Osteocyte (in vitro differentiated cells): Measurements from ENCODE around the gene KPNA4. TPM values are rescaled to one million over a fixed set of nuclear protein-coding genes. Genes with fewer than 3 reads are reported as not detected.

Experiments used
- DNase-seq: peaks from one replicate; pipeline ENCODE4 v3.0.0; 2021; ENCODE audit warnings: mixed read lengths; ENCODE audit not compliant: unreplicated experiment; ENCODE audit errors: extremely low spot score
- H3K27ac Mint-ChIP-seq: one replicate; pipeline ENCODE4 v1.8.0; 2021; ENCODE audit warnings: mild to moderate bottlenecking, mixed read lengths; ENCODE audit not compliant: unreplicated experiment
- H3K27me3 Mint-ChIP-seq: one replicate; pipeline ENCODE4 v1.8.0; 2021; ENCODE audit warnings: mixed read lengths; ENCODE audit not compliant: unreplicated experiment
- H3K36me3 Mint-ChIP-seq: one replicate; pipeline ENCODE4 v1.8.0; 2021; ENCODE audit warnings: mixed read lengths; ENCODE audit not compliant: unreplicated experiment
- H3K4me1 Mint-ChIP-seq: one replicate; pipeline ENCODE4 v1.8.0; 2021; ENCODE audit warnings: mixed read lengths; ENCODE audit not compliant: unreplicated experiment
- H3K4me3 Mint-ChIP-seq: one replicate; pipeline ENCODE4 v1.8.0; 2021; ENCODE audit warnings: mild to moderate bottlenecking, moderate library complexity, mixed read lengths; ENCODE audit not compliant: unreplicated experiment
- H3K9me3 Mint-ChIP-seq: one replicate; pipeline ENCODE4 v1.8.0; 2021; ENCODE audit warnings: mixed read lengths; ENCODE audit not compliant: unreplicated experiment
- total RNA-seq: library from RNA; stranded (reverse); gene quantifications from 2 replicates; pipeline ENCODE4 v1.2.1, GENCODE V29; 2021
- TF ChIP-seq, protein P1 (sequence below): fragments of 200-600 bp; sonication (generic); IDR thresholded peaks from 2 replicates; pipeline ENCODE4 v1.5.0; 2021; ENCODE audit warnings: antibody characterized with exemption, mild to moderate bottlenecking, moderate library complexity

Gene KPNA4
- total RNA-seq, 1 donor from 2014 or later = 57.7 TPM

DNA sequence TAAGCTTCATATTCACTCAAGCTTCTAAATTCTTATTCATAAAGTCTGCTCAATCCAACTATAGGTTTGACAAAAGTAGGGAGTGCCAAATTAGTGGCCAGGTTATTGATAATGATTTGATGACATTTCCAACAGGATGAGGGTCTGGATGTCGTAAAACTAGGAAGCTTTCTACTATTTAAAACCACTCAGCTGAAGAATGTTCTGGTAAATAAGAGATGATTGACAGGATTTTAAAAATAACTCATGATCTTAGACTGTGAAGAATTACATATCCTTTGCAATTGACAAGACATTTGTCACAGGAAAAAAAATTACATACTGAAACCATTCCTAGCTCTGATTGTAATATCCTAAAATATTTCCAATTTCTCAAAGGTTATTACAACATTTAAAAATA, 100.4 kb downstream of the KPNA4 start:
- H3K4me1 Mint-ChIP-seq = peaks cover 15% of the 10 kb centered on the region
- H3K27me3 Mint-ChIP-seq = peaks cover 2% of the 10 kb centered on the region
- TF ChIP-seq, protein P1, sequence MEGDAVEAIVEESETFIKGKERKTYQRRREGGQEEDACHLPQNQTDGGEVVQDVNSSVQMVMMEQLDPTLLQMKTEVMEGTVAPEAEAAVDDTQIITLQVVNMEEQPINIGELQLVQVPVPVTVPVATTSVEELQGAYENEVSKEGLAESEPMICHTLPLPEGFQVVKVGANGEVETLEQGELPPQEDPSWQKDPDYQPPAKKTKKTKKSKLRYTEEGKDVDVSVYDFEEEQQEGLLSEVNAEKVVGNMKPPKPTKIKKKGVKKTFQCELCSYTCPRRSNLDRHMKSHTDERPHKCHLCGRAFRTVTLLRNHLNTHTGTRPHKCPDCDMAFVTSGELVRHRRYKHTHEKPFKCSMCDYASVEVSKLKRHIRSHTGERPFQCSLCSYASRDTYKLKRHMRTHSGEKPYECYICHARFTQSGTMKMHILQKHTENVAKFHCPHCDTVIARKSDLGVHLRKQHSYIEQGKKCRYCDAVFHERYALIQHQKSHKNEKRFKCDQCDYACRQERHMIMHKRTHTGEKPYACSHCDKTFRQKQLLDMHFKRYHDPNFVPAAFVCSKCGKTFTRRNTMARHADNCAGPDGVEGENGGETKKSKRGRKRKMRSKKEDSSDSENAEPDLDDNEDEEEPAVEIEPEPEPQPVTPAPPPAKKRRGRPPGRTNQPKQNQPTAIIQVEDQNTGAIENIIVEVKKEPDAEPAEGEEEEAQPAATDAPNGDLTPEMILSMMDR = no peak
- no peak for DNase-seq
- peak overlapping the region; percentile 72 for H3K27ac Mint-ChIP-seq
- H3K4me3 Mint-ChIP-seq = no peak overlapping the region
- H3K36me3 Mint-ChIP-seq = peaks cover 4% of the 10 kb centered on the region
- H3K9me3 Mint-ChIP-seq = no peaks in the 10 kb centered on the region

DNA sequence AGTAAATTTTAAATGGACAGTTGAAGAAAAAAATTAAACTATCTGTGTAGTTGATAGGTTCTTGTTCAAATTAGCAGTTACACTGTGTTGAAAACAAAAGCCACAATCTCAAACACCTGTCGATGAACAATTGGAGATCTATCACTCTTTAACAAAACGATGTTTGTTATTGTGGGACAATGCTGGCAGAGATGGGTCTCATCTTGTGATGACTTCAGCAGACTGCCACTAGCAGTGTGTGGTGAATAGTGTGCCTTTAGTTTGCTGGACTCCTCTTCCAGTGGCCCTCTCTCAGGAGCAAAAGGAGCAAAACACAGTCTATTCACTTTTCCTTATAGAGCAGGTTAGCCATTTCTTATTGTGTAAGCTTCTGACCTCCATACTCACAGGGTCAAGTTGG, 101.0 kb downstream of the KPNA4 start:
- H3K4me1 Mint-ChIP-seq = peaks cover 15% of the 10 kb centered on the region
- no peak for DNase-seq
- peak overlapping the region; percentile 72 for H3K27ac Mint-ChIP-seq
- TF ChIP-seq, protein P1 = no peak
- H3K9me3 Mint-ChIP-seq = no peaks in the 10 kb centered on the region
- H3K36me3 Mint-ChIP-seq = no peaks in the 10 kb centered on the region
- no peak overlapping the region for H3K4me3 Mint-ChIP-seq
- H3K27me3 Mint-ChIP-seq = peaks cover 2% of the 10 kb centered on the region

DNA sequence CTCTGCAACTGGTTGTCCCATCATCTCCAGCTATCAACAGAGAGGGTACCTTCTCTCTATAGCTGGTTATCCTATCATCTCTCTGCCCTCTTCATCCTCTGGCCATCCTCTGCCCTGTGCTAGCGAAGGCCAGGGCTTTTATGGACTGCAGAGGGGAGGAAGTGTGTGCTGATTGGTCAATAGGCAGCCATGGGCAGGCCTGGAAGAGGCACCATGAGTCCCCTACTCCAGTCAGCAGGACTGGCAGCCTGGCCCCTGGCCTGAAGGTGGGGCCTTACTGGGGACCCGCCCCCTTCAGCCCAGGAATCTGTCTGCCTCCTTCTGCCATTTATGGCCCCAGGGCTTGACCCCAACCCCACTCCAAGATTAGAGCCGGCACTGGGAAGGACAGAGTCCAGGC, 105.3 kb downstream of the KPNA4 start:
- Mint-ChIP-seq H3K4me1 (peaks cover 8% of the 10 kb centered on the region), H3K36me3 (no peaks in the 10 kb centered on the region), H3K9me3 (no peaks in the 10 kb centered on the region), H3K27ac (no peak overlapping the region), H3K27me3 (peaks cover 6% of the 10 kb centered on the region), H3K4me3 (no peak overlapping the region)
- no peak for DNase-seq
- TF ChIP-seq, protein P1 = no peak

DNA sequence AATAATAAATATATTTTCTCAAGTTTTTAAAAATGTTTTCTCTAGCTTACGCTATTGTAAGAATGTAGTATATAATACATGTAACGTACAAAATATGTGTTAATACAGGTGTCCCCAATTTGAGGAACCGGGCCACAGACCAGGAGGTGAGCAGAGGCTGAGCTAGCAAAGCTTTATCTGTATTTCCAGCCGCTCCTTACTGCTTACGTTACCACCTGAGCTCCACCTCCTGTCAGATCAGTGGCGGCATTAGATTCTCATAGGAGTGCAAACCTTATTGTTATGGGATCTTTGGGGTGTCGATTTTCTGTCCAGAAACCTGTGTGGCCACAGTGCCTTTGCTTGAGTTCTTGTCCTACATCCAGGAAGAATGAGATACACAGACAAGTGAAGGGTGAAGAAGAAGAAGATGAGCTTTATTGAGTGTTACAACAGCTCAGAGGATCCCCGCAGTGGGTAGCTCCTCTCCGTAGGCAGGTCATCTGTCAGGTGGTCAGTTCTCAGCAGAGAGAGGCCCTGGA, 105.9 kb downstream of the KPNA4 start:
- H3K4me1 Mint-ChIP-seq = peaks cover 3% of the 10 kb centered on the region
- no peak overlapping the region for H3K27ac Mint-ChIP-seq
- no peaks in the 10 kb centered on the region for H3K36me3 Mint-ChIP-seq

DNA sequence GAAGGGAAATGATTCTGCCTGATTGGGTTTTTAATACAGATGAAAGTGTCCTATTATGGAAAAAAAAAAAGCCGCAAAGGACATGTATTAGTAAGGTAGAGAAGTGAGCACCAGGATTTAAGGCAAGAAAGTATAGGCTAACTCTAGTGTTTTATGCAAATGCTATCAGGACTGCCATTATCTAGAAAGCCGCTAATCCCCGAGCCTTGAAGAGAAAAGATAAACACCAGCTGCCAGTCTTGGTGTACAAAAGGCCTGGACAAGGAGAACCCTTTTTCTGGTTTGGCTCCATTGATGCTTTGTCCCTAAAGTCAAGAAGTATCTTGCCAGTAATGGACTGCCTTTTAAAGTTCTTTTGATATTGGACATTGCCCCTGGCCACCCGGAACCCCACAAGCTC, 107.2 kb downstream of the KPNA4 start:
- no peaks in the 10 kb centered on the region for H3K9me3 Mint-ChIP-seq
- peaks cover 6% of the 10 kb centered on the region for H3K27me3 Mint-ChIP-seq
- DNase-seq = no peak
- no peaks in the 10 kb centered on the region for H3K36me3 Mint-ChIP-seq
- H3K4me3 Mint-ChIP-seq = no peak overlapping the region
- TF ChIP-seq, protein P1 = no peak
- no peaks in the 10 kb centered on the region for H3K4me1 Mint-ChIP-seq
- no peak overlapping the region for H3K27ac Mint-ChIP-seq

More for the DNA sequence above, 105.9 kb downstream of the KPNA4 start:
- H3K27me3 Mint-ChIP-seq = peaks cover 6% of the 10 kb centered on the region
- no peaks in the 10 kb centered on the region for H3K9me3 Mint-ChIP-seq
- H3K4me3 Mint-ChIP-seq = no peak overlapping the region
- TF ChIP-seq, protein P1 = no peak
- DNase-seq = no peak
